GM19351 (cell line): ENCODE data around the gene YES1.
"Not testable (repeated sequence)": the region's sequence is repeated elsewhere in the genome, so short reads cannot be mapped to it uniquely, and the experiment has no call there.

Experiments
- ATAC-seq: cut with Tn5 transposase; IDR thresholded peaks from one replicate; pipeline ENCODE4 v1.9.1; 2021; ENCODE audit warnings: mild to moderate bottlenecking, moderate library complexity; ENCODE audit not compliant: unreplicated experiment

The YES1 gene

GRCh38 chr18:785242-785641 lies 26.8 kb downstream of the YES1 start:
- ATAC-seq: peak; percentile 64

- no peak for ATAC-seq
Measured at GRCh38 chr18:784470-785172, 27.4 kb downstream of the YES1 start.

GRCh38 chr18:778194-778927 lies 33.7 kb downstream of the YES1 start:
- ATAC-seq: no peak

- no peak for ATAC-seq
Measured at GRCh38 chr18:777021-777420, 35.0 kb downstream of the YES1 start.

GRCh38 chr18:776044-776443 lies 36.0 kb downstream of the YES1 start:
- not testable (repeated sequence) for ATAC-seq

- ATAC-seq: no peak
Measured at GRCh38 chr18:774811-775210, 37.2 kb downstream of the YES1 start.

GRCh38 chr18:773980-774624 lies 37.9 kb downstream of the YES1 start:
- ATAC-seq: no peak

GRCh38 chr18:770583-770961 lies 41.5 kb downstream of the YES1 start:
- no peak for ATAC-seq

- ATAC-seq: no peak
Measured at GRCh38 chr18:767961-768360, 44.1 kb downstream of the YES1 start.

- ATAC-seq: no peak
Measured at GRCh38 chr18:767084-767882, 44.8 kb downstream of the YES1 start.

GRCh38 chr18:766550-766860 lies 45.5 kb downstream of the YES1 start:
- no peak for ATAC-seq

GRCh38 chr18:765764-766549 lies 46.1 kb downstream of the YES1 start:
- ATAC-seq: no peak

- ATAC-seq: not testable (repeated sequence)
Measured at GRCh38 chr18:759864-760263, 52.2 kb downstream of the YES1 start.

- no peak for ATAC-seq
Measured at GRCh38 chr18:755506-755905, 56.5 kb downstream of the YES1 start.

- no peak for ATAC-seq
Measured at GRCh38 chr18:754656-755055, 57.4 kb downstream of the YES1 start.

- no peak for ATAC-seq
Measured at GRCh38 chr18:750456-750855, 61.6 kb downstream of the YES1 start.

- ATAC-seq: no peak
Measured at GRCh38 chr18:744832-745597, 67.0 kb downstream of the YES1 start.

GRCh38 chr18:741931-742512 lies 70.0 kb downstream of the YES1 start:
- ATAC-seq: peak; percentile 96

- ATAC-seq: no peak
Measured at GRCh38 chr18:732371-732770, 79.7 kb downstream of the YES1 start.

- no peak for ATAC-seq
Measured at GRCh38 chr18:731185-731584, 80.9 kb downstream of the YES1 start.
